HUDEP-2 (cell line): Measurements from ENCODE around the gene POLR3G.

Source experiments
- DNase-seq, 76 experiments: peaks; one replicate each; lab custom pipeline; 2025; ENCODE audit not compliant: unreplicated experiment in 76 of 76; lab: John Stamatoyannopoulos, UW

Gene POLR3G

GRCh38 chr5:90474235-90475107 lies at the start of gene POLR3G, which contains the start of gene MBLAC2:
TSS of gene POLR3G (plus strand) at chr5:90474864. CDS start at chr5:90485568, 10,704 bp downstream.
TSS of gene MBLAC2 (minus strand) at chr5:90474771. CDS start at chr5:90474292, 479 bp downstream.
- DNase-seq = peak; percentile 51 to 96 (median 89)

GRCh38 chr5:90434116-90434714 lies 40.4 kb upstream of the POLR3G start:
- peak in 48 of 76 experiments; percentile 1 to 58 (median 21) for DNase-seq

- DNase-seq = no peak
These were observed 37.0 kb upstream of the POLR3G start for GRCh38 chr5:90437663-90438062.

- no peak for DNase-seq
These were observed 36.6 kb upstream of the POLR3G start for GRCh38 chr5:90438100-90438499.

GRCh38 chr5:90440644-90441043 lies 34.0 kb upstream of the POLR3G start:
- DNase-seq = no peak

- no peak for DNase-seq
These were observed 27.7 kb upstream of the POLR3G start for GRCh38 chr5:90446961-90447360.

- DNase-seq = no peak
These were observed 13.4 kb upstream of the POLR3G start for GRCh38 chr5:90461288-90461687.

GRCh38 chr5:90472783-90473395 lies 1.8 kb upstream of the POLR3G start:
- DNase-seq = peak in 1 of 76 experiments; percentile 60

GRCh38 chr5:90473396-90474234 lies 1.0 kb upstream of the POLR3G start:
- DNase-seq = peak in 37 of 76 experiments; percentile 4 to 60 (median 34)

- no peak for DNase-seq
These were observed 844 bp downstream of the POLR3G start for GRCh38 chr5:90475436-90475980.

GRCh38 chr5:90476391-90476790 lies 1.7 kb downstream of the POLR3G start:
- peak in 4 of 76 experiments; percentile 3 to 10 (median 8) for DNase-seq

- DNase-seq = no peak
These were observed 2.4 kb downstream of the POLR3G start for GRCh38 chr5:90477073-90477472.

- no peak for DNase-seq
These were observed 3.1 kb downstream of the POLR3G start for GRCh38 chr5:90477621-90478215.

GRCh38 chr5:90479611-90480385 lies 5.1 kb downstream of the POLR3G start:
- no peak for DNase-seq

- DNase-seq = no peak
These were observed 6.0 kb downstream of the POLR3G start for GRCh38 chr5:90480699-90481098.

GRCh38 chr5:90483206-90483605 lies 8.5 kb downstream of the POLR3G start:
- no peak for DNase-seq

GRCh38 chr5:90484540-90484939 lies 9.9 kb downstream of the POLR3G start:
- no peak for DNase-seq

GRCh38 chr5:90488791-90489190 lies 14.1 kb downstream of the POLR3G start:
- DNase-seq = no peak

GRCh38 chr5:90494043-90494442 lies 19.4 kb downstream of the POLR3G start:
- no peak for DNase-seq
